ENCODE data around the gene ZNF630. TPM values are rescaled to one million over a fixed set of nuclear protein-coding genes. Genes with fewer than 3 reads are reported as not detected.
A peak's percentile ranks its signal among the peaks of the same experiment; 100 is the strongest.

The ZNF630 gene
- total and polyA plus RNA-seq, 9 of the 15 experiments (the other 6 are each of a cell fraction or from before 2014, with no cell fraction given), result 0.06 to 1.1 (median 0.34) TPM

- TF ChIP-seq ZBTB49 (CRISPR knock-in tag; IDR thresholded peaks at IDR 0.05; ENCODE audit: borderline replicate concordance) (no peak), GATA2 (CRISPR knock-in tag; IDR thresholded peaks at IDR 0.05) (no peak), SOX6 (IDR thresholded peaks at IDR 0.05) (no peak), PKNOX1 (IDR thresholded peaks at IDR 0.05) (peak; percentile 97), ETV5 (CRISPR knock-in tag; IDR thresholded peaks at IDR 0.05; ENCODE audit: low read depth) (no peak), PHF8 (IDR thresholded peaks at IDR 0.05; ENCODE audit: borderline replicate concordance, low read length) (peak; percentile 21; the same call in 1 of the 2 replicates), HMGN3 (IDR thresholded peaks at IDR 0.05; ENCODE audit: borderline replicate concordance, extremely low read depth, insufficient read length, low read depth, low read length) (no peak), ZKSCAN8 (CRISPR knock-in tag; IDR thresholded peaks at IDR 0.05) (no peak), BRF1 (IDR thresholded peaks at IDR 0.05; ENCODE audit: borderline replicate concordance, extremely low read depth, insufficient read length) (no peak), MCM3 (IDR thresholded peaks at IDR 0.05) (no peak), NCOR1 (IDR thresholded peaks at IDR 0.05) (no peak), YY1 (IDR thresholded peaks at IDR 0.05; ENCODE audit: borderline replicate concordance in 1 of 3, control insufficient read depth in 1 of 3, extremely low read depth in 1 of 3, insufficient read depth in 3 of 3, insufficient read length in 1 of 3, insufficient replicate concordance in 2 of 3, low read depth in 1 of 3, low read length in 2 of 3) (peak; percentile 54 to 91 (median 86)), U2AF1 (optimal IDR thresholded peaks at IDR 0.05; ENCODE audit: low read depth, low read length) (no peak), YBX1 (IDR thresholded peaks at IDR 0.05) (no peak), PBX2 (CRISPR knock-in tag; IDR thresholded peaks at IDR 0.05; ENCODE audit: low read depth) (peak; percentile 71; the same call in 1 of the 2 replicates), PBX2 (tag; conservative IDR thresholded peaks at IDR 0.05; ENCODE audit: low read depth) (peak; percentile 72), ZNF140 (CRISPR knock-in tag; IDR thresholded peaks at IDR 0.05) (no peak)
Measured at GRCh38 chrX:48071064-48071985, at the start of gene ZNF630 (continued).

Data from K562 (cell line).